ENCODE measurements around the gene JMJD1C.

DNA sequence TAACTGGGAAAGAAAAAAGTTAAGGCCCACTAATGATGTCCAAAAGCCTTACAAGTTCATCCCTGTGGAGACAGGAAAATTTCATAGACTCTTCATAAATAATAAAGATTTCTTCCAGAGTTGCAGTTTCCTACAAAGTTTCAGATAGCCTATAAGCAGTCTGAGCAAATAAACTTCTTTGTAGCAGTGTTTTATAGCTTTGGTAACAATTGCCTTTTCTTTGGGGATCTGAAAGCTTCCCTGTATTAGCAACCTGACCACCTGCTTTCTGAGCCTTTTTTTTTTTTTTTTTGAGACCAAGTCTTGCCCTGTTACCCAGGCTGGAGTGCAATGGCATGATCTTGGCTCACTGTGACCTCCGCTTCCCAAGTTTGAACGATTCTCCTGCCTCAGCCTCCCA lies 182.7 kb downstream of the JMJD1C start:
- TF ChIP-seq CTCF (IDR thresholded peaks at IDR 0.05 in 2 of 3, conservative IDR thresholded peaks at IDR 0.05 in 1 of 3; ENCODE audit: borderline replicate concordance in 1 of 3, insufficient read depth in 1 of 3, low read depth in 2 of 3, low read length in 2 of 3) = no peak
- no peak for TF ChIP-seq POLR2AphosphoS5 (IDR thresholded peaks at IDR 0.05; ENCODE audit: low read depth, low read length)

Data from HCT116 (cell line).